SIG-M5 (cell line): Measurements from ENCODE around the gene DSE.
"Not testable (repeated sequence)": the region's sequence is repeated elsewhere in the genome, so short reads cannot be mapped to it uniquely, and the experiment has no call there.

Experiments used
- DNase-seq: peaks from one replicate; lab custom pipeline; 2025; lab: John Stamatoyannopoulos, UW

DSE gene

DNA sequence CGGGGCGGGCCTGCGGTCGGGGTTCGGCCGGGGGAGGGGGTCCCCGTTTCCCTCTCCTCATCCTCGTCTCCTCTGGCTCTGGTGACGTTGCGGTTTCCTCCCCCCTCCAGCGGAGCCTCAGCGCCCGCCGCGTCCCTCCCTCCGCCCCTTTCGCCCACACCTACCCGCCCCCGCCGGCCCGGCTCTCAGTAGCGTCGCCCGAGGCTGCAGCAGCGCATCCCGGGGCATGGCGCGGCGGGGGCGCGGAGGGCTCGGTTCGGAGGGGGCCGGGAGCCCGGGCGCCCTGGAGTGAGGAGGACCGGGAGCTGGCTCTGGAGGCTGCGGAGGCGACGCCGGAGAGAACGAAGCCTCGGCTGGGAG, at the start of gene DSE:
DSE (plus strand) TSS at position 188 of the 360 bp plus-strand sequence. CDS start 28,304 bp downstream, outside the sequence.
- DNase-seq = no peak

DNA sequence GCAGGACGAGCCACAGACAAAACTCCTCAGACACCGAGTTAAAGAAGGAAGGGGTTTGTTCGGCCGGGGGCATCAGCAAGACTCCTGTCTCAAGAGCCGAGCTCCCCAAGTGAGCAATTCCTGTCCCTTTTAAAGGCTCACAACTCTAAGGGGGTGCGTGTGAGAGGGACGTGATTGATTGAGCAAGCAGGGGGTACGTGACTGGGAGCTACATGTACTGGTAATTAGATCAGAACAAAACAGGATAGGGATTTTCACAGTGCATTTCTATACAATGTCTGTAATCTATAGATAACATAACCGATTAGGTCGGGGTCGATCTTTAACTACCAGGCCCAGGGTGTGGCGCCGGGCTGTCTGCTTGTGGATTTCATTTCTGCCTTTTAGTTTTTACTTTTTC, 48.8 kb upstream of the DSE start:
- DNase-seq = not testable (repeated sequence)

DNA sequence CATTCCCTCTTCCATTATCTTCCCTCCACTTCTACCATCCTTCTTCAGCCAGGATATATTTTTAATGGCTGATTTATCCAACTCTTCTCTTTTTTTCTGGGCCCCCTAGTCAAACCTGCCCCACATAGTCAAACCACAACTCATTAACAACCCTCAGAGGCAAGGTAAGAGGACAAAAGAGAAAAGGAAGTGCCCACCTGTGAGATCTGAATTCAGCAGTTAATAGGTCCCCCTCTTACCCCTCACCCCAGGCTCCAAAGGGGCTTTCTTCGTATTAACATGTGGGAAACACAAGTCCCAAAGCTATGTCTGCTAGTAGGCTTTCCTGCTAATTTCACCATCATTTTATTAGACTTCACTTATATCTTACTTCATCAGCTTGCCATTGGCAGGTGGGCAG, 46.9 kb upstream of the DSE start:
- DNase-seq = no peak

DNA sequence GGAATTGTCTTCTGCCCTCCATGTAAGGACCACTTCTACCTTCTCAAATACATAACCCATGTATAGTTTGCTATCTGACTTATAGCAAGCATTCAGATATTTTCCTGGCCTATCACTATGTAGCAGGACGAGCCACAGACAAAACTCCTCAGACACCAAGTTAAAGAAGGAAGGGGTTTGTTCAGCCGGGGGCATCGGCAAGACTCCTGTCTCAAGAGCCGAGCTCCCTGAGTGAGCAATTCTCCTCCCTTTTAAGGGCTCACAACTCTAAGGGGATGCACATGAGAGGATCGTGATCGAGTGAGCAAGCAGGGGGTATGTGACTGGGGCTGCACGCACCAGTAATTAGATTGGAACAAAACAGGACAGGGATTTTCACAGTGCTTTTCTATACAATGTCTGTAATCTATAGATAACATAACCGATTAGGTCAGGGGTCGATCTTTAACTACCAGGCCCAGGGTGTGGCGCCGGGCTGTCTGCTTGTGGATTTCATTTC, 45.1 kb upstream of the DSE start:
- DNase-seq = not testable (repeated sequence)

DNA sequence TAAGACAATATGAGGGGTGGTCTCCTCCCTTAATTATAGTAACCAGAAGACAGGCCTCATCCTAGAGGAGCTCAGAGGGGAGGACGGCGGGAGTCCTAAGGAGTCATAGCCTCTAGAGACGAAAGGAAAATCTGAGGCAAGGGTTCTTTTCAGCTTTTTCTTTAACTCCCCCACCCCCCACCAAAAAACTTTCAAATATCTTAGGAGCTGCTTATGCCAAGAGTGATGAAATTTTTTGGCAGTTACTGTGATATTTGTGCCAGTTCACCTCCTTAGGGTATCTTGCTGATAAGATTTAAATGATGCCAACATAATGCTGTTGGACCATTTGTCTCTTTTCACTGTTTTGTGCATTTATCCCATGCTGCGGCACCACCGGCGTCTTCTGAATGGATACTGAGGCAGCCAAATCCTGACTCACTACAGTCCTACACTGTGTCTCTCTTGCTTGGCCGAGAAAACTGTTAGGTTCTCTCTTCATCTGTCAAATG, 44.5 kb upstream of the DSE start:
- DNase-seq = no peak

DNA sequence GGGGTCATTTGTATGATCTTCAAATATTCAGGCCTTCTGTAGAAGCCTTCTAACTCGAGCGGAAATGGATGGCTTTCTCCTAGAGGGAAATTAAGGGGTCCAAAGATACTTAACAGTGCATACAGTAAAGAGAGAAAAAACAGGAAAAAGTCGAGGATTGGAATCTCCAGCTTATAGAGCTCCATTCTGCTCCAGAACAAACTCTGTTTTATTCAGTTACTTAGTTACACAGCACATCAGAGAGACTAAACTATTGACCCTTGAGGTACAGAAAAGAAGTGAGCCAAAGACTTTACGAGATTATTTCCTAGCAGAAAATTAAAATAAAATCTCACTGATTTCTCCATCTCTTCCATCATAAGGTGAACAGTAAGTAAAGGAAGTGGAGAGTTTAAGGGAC, 43.8 kb upstream of the DSE start:
- no peak for DNase-seq

DNA sequence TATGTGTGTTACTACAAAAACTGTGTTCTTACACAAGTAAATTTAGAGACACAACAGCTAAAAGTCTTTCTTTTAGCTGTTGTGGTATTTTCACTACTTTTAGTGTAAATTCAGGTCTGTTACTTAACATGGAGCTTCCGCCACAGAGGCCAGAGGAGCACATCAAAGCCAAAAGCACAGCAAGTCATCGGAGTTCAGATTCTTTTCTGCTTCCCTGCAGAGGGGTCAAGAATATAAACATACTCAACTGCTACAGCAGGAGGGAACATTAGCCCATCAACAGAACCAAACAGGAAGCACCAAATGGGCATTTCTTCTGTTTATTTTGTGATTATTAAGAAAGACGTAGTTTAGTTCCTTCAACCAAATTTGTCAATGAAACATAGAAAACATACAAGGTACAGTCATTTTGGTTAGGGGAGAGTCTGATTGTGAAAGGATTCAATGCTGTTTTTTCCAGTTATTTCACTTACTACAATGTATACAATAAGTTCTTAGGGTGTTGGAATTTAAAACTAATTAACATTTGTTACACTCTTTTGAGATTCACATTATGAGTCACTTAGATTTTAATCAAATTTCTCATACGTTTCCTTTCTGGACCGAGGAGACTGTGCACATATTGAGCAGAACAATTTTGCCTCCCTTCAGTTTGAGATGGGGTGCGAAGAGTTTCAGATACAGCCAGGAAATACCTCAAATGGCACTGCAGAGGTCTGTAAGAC, 42.8 kb upstream of the DSE start:
- DNase-seq = no peak

DNA sequence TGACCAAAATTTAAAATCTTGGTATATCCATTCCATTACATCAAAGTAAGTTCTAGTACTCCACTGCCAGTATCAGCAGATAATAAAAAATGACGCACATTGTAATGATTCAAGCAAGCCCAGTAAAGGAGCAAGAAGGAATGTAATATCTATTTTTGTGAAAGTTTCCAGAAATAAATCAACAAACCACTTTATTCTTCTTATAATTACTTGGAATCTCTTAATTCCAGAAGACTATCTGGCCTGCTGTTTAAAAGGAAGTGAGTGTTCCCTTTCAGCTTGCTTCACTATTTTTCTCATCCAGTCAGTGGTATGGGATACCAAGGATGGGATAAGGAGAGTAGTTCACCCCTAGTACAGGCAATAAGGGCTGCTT, 42.2 kb upstream of the DSE start:
- no peak for DNase-seq

DNA sequence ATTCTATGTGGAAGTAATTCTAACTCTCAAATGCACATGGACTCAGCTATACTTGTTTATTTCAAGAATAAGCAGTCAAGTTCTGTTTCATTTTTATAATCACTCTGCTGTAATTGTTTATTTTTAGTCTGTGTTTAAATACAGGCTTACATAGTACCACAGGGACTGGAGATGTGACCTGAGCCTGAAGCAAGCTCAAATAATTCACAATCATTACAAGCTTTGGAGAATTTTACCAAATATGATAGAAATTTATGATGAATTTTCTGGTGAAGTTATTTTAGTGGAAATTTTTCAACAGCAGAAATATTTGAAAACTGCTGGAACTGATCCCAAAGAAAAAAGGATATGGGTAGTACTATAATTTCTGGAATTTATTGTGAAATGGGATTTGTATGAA, 41.6 kb upstream of the DSE start:
- no peak for DNase-seq

DNA sequence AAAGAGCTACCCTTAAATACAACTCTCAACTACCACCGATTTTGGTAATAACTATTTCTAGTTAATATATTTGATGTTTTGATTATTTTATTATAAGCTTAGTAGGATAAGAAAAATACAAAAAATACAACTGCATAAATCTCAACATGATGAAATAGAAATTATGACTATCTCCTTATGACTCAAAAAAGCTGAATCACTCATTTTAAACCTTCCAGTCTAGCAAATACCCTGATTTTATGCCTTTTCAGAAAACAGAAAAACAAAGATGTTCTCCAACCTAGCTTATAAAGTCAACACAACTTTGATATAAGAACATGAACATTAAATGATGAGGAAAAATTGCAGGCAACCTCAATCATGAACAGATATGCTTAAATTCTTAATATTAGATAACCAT, 40.2 kb upstream of the DSE start:
- no peak for DNase-seq

DNA sequence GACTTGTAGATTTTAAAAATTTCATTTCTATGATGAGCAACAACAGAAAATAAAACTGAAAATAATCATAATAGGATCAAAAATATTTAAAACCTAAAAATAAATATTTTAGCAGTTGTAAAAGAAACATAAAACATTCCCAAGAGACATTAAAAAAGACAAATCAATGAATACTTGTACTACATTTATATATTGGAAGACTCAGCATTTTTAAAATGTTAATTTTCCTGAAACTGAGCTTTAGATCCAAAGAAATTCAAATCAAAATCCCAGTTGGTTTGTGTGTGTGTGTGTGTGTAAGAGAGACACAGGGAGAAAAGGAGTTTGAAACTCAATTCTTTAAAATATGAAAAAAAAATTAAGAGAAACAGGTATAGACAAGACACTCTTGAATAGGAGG, 38.7 kb upstream of the DSE start:
- DNase-seq = no peak

DNA sequence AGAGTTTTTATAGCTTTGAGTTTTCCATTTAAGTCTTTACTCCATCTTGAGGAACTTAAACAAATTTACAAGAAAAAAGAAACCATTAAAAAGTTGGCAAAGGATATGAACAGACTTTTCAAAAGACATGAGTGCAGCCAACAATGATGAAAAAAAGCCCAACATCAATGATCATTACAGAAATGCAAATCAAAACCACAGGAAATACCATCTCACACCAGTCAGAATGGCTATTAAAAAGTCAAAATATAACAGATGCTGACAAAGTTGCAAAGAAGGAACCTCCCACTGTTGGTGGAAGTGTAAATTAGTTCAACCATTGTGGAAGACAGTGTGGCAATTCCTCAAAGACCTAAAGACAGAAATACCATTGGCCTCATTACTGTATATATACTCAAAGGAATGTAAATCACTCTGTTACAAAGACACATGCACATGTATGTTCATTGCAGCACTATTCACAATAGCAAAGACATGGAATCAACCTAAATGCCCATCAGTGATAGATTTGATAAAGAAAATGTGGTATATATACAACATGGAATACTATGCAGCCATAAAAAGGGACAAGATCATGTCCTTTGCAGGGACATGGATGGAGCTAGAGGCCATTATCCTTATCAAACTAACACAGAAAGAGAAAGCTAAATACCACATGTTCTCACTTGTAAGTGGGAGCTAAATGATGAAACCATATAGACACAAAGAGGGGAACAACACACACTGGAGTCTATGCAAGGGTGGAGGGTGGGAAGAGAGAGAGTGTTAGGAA, 35.9 kb upstream of the DSE start:
- DNase-seq = not testable (repeated sequence)

DNA sequence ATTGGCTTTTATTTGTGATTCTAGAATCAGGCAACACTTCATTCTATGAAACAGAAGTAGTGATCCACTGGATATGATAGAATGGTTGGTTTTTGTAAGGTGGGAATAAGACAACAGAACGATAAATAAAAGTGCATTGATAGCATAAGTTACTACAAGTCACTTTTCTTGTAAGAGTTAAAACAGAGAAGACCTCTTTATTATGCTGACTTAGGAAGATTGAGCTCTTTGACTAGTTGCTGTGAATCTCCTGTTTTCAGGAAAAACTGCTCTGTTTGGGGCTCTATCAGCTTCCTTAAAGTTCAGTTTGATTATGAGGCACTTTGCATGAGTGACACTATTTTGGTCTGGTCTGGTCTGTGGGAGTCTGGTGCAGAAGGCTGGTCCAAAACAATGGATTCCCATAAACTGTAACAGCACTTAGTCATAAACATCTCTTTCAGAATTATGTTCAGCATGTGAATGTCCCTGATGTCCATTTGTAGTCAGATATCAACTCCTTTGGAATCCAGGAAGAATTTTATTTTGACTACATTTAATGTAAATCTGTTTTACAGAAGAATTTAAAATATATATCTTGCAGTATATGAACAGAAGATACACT, 35.0 kb upstream of the DSE start:
- no peak for DNase-seq

DNA sequence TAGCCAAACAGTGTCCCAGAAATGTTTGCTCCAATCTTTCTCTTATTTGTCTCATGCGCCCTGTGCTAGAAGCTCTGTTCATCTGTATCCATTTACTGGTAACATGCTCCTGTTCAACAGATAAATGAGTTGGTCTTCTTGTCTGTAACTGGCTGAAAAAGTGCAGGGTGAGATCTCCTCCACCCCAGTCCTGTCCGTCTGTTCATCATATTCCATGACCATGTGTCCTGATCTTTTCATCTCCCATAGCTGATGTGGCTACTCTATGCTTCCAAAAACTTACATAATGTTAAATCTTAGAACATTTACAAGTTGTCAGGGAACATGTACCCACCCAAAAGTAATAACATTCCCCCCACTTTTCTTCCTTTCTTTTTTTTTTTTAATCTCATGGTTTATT, 31.8 kb upstream of the DSE start:
- DNase-seq = no peak

DNA sequence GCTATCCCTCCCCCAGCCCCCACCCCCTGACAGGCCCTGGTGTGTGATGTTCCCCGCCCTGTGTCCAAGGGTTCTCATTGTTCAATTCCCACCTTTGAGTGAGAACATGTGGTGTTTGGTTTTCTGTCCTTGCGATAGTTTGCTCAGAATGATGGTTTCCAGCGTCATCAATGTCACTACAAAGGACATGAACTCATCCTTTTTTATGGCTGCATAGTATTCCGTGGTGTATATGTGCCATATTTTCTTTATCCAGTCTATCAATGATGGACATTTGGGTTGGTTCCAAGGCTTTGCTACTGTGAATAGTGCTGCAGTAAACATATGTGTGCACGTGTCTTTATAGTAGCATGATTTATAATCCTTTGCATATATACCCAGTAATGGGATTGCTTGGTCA, 30.1 kb upstream of the DSE start:
- DNase-seq = not testable (repeated sequence)

DNA sequence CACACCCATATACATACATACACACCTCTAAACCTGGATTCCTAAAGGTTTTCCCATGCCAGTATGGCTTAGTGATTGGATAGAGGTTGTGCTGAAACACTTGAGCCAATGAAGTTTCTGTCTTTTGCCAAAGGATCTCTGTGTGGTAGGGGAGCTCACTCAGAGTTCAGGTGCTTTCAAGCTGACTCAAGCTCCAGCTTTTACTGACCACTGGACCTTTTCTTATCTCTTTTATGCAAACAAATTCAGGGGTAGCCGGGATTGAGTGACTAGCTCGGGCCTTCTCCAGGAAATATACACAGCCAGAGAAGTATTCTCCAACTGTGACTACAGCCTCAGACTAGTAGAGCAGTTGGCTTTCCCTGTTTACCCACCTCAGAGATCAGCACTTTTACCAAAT, 21.5 kb upstream of the DSE start:
- DNase-seq = no peak

DNA sequence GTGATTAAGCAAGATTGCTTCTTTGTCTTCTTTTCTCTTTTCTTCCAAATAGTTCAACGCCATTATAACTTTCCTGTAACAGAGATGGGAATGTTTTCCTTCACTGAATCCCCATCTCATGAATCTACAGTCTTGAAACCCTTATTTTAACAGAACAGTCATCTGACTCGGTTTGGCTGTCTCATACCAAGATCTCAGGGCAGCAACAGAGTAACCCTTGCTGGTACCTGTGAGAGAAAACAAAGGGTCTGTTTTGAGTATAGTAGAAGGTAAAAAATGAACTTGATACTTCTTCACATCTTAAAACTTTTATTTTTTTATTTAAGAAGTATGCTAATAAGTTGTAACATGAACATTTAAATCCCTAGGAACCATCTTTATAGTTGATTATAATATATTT, 19.6 kb upstream of the DSE start:
- no peak for DNase-seq

DNA sequence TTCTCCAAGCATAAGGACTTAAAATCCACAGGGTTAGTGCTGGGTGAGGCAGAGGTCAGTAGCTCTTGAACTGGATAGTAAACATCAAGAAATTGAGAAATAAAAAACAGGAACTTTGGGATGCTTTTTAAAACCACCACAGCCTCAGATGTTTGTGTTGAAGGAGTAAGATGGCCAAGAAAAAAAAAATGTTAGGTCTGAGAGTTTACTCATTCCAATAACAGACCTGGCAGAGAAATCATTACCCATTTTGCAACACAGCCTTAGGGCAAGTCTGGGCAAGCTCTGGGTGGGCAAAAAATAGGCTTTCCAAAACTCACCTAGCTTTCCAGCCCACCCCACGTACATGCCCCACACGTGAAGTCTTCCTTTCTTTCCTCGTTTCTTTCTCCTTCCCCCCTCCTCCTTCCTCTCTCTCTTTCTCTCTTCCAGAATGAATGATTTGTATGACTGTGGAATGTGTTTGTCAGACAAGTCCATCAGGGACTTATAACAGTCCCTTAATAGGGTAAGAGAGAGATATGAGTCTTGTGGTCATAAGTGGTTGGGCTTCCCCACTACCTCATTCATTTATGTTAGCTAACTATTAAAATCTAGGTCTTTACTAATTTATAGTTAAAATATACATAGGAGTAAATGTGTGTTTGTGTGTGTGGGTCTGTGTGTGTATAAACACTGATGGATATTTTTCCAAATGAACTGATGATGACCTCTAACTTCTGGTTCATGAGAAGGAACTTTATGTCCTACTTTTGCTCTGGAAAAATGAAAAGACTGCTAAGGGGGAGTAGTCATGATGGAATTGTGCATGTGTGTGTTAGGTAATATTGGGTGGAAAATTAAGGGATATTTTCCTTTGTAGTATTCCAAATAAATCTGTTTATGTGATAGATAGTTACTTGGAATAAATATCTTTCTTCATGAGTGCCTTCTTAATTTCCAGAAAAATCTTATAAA, 18.0 kb upstream of the DSE start:
- no peak for DNase-seq

DNA sequence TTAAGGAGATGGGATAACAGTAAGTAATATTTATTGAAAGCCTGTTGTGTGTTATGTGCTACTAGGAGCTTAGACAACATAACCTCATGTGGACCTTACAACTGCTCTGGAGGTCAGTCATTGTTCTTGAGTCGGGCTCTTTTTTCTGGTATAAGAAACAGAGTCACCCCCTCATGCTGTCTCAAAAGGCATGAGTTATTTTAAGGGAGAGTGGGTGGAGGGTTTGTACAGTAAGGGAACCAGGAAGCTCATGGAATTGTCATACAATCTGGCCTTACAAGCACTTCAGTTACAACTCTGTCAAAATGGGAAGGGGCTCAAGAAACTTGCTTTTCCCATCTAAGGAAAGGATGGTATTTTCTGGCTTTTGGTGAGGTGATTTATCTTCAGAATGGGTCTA, 16.5 kb upstream of the DSE start:
- no peak for DNase-seq

DNA sequence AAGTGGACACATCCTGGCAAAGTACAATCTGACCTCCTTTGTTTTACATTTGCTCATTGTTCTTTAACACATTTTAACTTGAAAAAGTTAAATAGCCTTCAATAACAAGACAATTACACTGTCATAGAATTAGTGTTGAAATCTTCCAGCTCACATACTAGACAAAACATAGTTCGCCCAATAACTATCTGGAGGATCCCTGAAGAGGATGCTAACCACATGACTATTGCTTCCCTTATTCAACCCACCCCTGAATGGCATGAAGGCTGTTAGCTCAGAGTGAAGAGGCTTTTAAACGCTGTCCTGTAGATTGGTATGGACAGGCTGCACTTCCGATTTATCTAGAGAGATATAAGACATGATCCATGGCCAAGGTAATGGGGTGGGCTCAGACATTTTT, 15.0 kb upstream of the DSE start:
- DNase-seq = no peak

DNA sequence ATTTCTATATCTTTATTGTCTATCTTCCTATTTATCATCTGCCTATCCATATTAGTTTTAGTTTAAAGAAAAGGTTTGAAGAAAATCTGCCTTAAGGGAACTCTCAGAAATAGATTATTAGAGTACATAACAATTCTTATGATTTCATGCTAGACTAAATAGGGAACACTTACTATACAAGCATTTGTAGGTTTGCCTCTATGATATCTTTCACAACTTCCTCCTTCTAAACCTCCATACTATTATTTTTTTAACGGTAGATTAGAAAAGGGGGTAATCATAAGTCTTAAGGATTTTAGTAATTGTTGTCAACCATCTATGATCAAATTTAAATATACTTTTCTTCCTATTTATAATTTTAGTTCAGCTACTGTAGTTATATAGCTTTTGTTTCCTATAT, 11.6 kb upstream of the DSE start:
- no peak for DNase-seq

DNA sequence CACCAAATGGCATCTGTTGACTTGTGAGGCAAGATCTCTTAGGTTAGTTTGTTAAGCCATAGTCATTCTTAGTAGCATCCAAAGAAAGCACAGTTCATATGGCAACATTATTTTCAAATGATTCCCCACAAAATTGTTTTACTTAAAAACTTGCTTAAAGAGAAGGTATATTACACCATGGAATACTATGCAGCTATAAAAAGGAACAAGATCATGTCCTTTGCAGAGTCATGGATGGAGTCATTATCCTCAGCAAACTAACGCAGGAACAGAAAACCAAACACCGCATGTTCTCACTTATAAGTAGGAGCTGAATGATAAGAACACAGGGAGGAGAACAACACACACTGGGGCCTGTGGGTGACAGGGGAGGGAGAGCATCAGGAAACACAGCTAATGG, 10.9 kb upstream of the DSE start:
- no peak for DNase-seq
